GM18511 (cell line): ENCODE measurements around the gene ILF3.

ENCODE experiments used
- ATAC-seq: cut with Tn5 transposase; IDR thresholded peaks from one replicate; pipeline ENCODE4 v1.9.1; 2021; ENCODE audit warnings: mild to moderate bottlenecking, moderate library complexity; ENCODE audit not compliant: unreplicated experiment

Gene ILF3

GRCh38 chr19:10727685-10728201 lies 73.6 kb downstream of the ILF3 start:
- no peak for ATAC-seq

- ATAC-seq, result no peak
Observed at GRCh38 chr19:10729411-10729810, 75.3 kb downstream of the ILF3 start.

DNA sequence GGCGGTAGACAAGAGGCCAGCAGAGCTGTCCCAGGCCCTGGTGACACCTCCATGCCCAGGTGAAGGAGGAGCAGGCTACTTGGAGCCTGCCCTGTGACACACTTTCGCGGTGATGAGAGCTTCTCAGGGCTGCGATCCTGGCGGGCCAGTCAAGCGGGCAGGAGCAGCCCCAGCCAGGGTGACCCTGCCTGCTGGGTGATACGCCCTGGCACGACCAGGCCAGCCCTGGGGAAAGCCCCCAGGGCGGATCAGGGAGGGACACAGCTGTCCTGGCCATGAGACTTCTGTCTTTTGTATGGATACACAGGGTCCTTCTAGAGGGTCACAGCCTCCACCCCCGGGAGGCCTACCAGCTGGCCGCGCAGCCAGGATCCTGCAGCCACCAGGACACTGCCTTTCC lies 76.8 kb downstream of the ILF3 start:
- no peak for ATAC-seq

GRCh38 chr19:10735741-10736140 lies 81.6 kb downstream of the ILF3 start:
- ATAC-seq, result no peak

GRCh38 chr19:10736189-10736588 lies 82.0 kb downstream of the ILF3 start:
- ATAC-seq, result no peak

DNA sequence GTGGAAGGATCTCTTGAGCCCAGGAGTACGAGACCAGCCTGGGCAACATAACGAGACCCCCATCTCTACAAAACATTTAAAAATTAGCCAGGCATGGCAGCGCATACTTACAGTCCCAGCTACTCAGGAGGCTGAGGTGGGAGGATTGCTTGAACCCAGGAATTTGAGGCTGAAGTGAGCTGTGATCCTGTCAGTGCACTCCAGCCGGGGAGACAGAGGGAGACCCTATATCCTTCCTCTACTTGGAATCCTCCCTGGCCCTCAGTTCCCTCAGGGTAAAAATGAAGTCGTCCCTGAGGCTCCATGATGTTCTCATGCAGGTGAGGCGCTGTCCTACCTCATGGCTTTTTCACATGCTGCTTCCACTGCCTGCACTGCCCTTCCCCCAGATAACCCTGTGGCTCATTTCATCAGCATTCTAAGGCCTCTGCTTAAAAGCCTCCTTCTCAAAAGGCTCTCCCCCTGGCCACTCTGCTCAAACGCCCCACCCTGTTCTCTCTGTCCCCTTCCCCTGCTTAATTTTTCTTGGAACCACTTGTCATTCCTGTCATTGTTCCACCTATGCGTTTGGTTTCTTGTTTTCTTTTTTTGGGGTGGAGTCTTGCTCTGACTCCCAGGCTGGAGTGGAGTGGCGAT lies 82.9 kb downstream of the ILF3 start:
- ATAC-seq, result no peak

DNA sequence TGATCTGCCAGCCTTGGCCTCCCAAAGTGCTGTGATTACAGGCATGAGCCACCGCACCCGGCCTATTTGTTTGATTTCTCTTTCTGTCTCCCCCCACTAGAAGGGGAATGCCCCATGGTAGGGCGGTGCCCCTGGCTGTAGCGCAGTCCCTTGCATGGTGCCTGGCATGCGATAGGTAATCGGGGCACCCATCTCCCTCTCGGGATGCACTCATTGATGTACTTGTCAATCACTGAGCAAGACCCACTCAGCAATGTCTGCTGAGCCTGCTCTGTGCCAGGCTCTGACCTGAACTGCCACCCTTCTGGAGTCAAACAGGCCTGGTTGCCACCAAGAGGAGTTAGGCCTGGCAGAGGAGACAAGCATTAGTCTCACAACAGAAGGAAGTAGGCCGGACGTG lies 83.6 kb downstream of the ILF3 start:
- no peak for ATAC-seq

DNA sequence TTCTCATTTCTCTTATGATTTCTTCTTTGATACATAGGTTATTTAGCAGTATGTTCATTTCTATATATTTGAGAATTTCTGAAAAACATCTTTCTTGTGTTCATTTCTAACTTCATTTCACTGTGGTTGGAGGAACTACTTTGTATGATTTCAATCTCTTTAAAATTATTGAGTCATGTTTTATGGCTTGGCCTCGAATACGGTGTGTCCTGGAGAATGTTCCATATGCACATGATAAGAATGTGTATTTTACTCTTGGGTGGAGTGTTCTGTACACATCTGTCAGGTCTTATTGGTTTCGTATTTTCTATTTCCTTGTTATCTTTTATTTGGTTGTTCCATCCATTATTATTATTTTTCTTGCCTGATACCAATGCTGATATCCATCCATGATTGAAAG lies 86.7 kb downstream of the ILF3 start:
- ATAC-seq, result no peak
